C4-2B (cell line): ENCODE measurements around the gene TSNAXIP1.

Source experiments
- H3K27ac ChIP-seq: fragments of 450-650 bp; 2 replicates; pipeline ENCODE4 v1.5.1; 2017
- CTCF ChIP-seq: fragments of 450-650 bp; conservative IDR thresholded peaks from 2 replicates; pipeline ENCODE4 v1.5.1; 2017; ENCODE audit warnings: mild to moderate bottlenecking
- ZFX ChIP-seq: fragments of 450-650 bp; IDR thresholded peaks from 2 replicates; pipeline ENCODE4 v1.6.1; 2017

The TSNAXIP1 gene

GRCh38 chr16:67806428-67807147 is at the start of gene TSNAXIP1, which contains the start of gene RANBP10:
TSNAXIP1 (plus strand) TSS chr16:67806889; CDS start chr16:67807150, 261 bp downstream.
RANBP10 (minus strand) TSS chr16:67806560; CDS start chr16:67806536, 24 bp downstream.
- H3K27ac ChIP-seq, result peak within 1 kb of the TSS; percentile 90
- TF ChIP-seq CTCF (no peak), ZFX (no peak)

GRCh38 chr16:67758006-67758405 is 48.7 kb upstream of the TSNAXIP1 start:
- H3K27ac ChIP-seq, result no peak overlapping the region
- no peak for TF ChIP-seq ZFX
- no peak for TF ChIP-seq CTCF

DNA sequence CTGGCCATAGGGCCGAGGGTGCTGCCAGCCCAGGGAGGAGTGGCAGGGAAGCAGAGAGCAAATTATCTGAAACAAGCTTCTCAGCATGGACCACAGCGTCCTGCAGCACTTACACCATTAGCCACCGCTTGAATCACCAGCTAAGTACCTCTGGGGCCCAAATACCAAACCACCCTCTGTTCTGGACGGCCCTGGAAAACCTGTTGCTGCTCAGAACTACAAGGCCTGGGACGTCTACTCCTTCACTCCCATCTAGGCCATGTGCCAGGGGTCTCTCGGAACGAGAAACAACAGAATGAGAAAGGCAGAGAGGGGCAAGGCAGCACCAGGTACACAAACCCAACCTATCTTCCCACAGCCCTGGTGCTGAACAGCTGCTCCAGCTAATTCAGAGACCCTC is 47.7 kb upstream of the TSNAXIP1 start:
- TF ChIP-seq CTCF (no peak), ZFX (no peak)

DNA sequence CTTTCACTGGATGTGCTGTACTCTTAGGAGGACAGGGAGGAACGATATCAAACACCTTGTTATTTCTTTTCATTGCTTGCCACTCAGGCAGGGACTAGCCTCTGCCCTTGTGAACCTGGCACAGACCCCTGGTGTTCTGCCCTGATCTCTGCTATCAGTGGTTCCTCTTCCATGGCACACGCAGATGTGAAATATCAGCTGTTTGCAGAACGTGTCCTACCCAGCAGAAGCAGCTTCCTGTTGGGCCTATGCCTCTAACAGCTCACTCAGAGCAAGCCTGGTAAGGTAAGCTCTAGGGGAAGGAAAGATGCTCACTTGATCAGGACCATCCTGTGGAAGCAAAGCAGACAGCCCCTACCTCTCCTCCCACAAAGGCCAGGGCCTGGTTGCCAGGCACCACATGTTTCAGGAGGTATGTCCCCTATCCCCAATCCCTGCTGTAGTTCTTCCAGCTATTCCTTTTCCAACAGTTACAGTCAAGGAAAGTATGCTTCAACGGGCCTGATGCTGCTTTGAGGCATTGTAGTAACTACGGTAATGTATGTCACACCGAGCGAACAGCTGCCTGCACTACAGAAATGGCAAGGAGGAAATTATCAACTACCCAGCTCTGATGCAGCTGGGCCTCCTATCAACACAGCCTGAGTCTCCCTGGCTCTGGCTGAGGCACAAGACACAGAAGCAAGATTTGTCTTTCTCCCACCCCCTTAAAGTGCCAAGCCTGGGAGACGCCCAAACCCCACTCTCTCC is 46.3 kb upstream of the TSNAXIP1 start:
- peak overlapping the region; percentile 39 for H3K27ac ChIP-seq
- TF ChIP-seq CTCF (no peak), ZFX (no peak)

More for the DNA sequence above, 47.7 kb upstream of the TSNAXIP1 start:
- H3K27ac ChIP-seq, result peak overlapping the region; percentile 39

- H3K27ac ChIP-seq, result peak overlapping the region; percentile 39
- TF ChIP-seq CTCF (no peak), ZFX (no peak)
These were observed 45.8 kb upstream of the TSNAXIP1 start for GRCh38 chr16:67760956-67761230.

DNA sequence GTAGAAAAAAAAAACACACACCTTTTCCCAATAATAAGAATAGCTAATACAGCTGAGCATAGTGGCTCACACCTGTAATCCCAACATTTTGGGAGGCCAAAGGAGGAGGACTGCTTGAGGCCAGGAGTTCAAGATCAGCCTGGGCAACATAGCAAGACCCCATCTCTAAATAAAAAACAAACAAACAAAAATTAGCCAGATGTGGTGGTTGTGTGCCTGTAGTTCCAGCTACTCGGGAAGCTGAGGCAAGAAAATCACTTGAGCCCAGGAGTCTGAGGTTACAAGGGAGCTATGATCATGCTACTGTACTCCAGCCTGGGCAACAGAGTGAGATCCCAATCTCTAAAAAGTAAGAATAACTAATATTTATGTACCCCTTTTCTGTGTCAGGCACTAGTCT is 44.8 kb upstream of the TSNAXIP1 start:
- TF ChIP-seq CTCF, result no peak
- TF ChIP-seq ZFX, result no peak
- no peak overlapping the region for H3K27ac ChIP-seq

DNA sequence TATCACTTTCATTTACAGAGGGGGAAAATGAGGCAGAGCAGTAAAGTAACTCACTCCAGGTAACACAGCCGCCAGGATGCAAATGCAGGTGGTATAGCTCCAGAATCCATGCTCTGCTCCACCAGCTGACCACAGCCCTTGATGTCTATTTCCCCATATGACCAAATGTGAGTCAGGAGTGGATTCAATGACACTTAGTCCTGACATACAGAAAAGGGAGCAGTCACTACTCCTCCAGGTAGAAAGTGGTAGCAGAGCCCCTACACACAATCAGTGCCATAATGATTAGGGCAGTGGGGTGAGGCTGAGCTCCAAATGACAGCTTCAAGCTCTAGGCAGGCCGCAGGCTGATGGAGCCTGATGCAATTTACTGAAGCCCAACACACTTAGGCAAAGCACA is 44.3 kb upstream of the TSNAXIP1 start:
- TF ChIP-seq CTCF (no peak), ZFX (no peak)
- H3K27ac ChIP-seq, result no peak overlapping the region
